Fibroblast of lung (primary cell): Measurements from ENCODE around the gene TAMALIN. TPM values are rescaled to one million over a fixed set of nuclear protein-coding genes. Genes with fewer than 3 reads are reported as not detected.

Experiments
- DNase-seq, 2 donors: peaks; one replicate each; pipeline versions ENCODE4 v3.0.0 to v3.0.0-alpha.2; 2010; ENCODE audit warnings: low read depth in 2 of 2
- H2AFZ ChIP-seq: 2 replicates; pipeline ENCODE4 v1.5.1; 2012; ENCODE audit warnings: low read length, control low read depth, inconsistent platforms
- H3K27ac ChIP-seq: 2 replicates; pipeline ENCODE4 v1.5.1; 2011; ENCODE audit warnings: low read length, control low read depth; ENCODE audit not compliant: insufficient read depth
- H3K27me3 ChIP-seq: 2 replicates; pipeline ENCODE4 v1.5.1; 2011; ENCODE audit warnings: mild to moderate bottlenecking, low read length; ENCODE audit not compliant: control insufficient read depth, insufficient read depth
- H3K36me3 ChIP-seq: 2 replicates; pipeline ENCODE4 v1.5.1; 2011; ENCODE audit warnings: low read length; ENCODE audit not compliant: control insufficient read depth, insufficient read depth
- H3K4me1 ChIP-seq: 2 replicates; pipeline ENCODE4 v1.5.1; 2011; ENCODE audit warnings: low read length; ENCODE audit not compliant: control insufficient read depth, insufficient read depth; ENCODE audit errors: extremely low read depth
- H3K4me2 ChIP-seq: 2 replicates; pipeline ENCODE4 v1.5.1; 2011; ENCODE audit warnings: low read length, control low read depth; ENCODE audit not compliant: insufficient read depth; ENCODE audit errors: extremely low read depth
- H3K4me3 ChIP-seq, 4 experiments: fragments of 200-600 bp in 1 of 4; sonication (generic) in 1 of 4; replicated peaks in 1 of 4; 2 replicates each; pipeline ENCODE4 v1.5.1; 2011 to 2016; ENCODE audit warnings: low read length in 4 of 4, low read depth in 3 of 4, mild to moderate bottlenecking in 3 of 4, control low read depth in 2 of 4, inconsistent platforms in 1 of 4, mixed read lengths in 1 of 4; ENCODE audit not compliant: insufficient read depth in 1 of 4; ENCODE audit errors: control extremely low read depth in 1 of 4
- H3K79me2 ChIP-seq: 2 replicates; pipeline ENCODE4 v1.5.1; 2012; ENCODE audit warnings: mild to moderate bottlenecking, low read length, inconsistent platforms; ENCODE audit not compliant: control insufficient read depth, insufficient read depth
- H3K9ac ChIP-seq: 2 replicates; pipeline ENCODE4 v1.5.1; 2011; ENCODE audit warnings: mild to moderate bottlenecking, low read length, control low read depth; ENCODE audit not compliant: insufficient read depth
- H3K9me3 ChIP-seq: 2 replicates; pipeline ENCODE4 v1.5.1; 2012; ENCODE audit warnings: low read depth, low read length; ENCODE audit not compliant: control insufficient read depth, insufficient read depth
- H4K20me1 ChIP-seq: 2 replicates; pipeline ENCODE4 v1.5.1; 2011; ENCODE audit warnings: low read length; ENCODE audit not compliant: control insufficient read depth, insufficient read depth; ENCODE audit errors: extremely low read depth
- CTCF ChIP-seq, 2 donors: IDR thresholded peaks in 1 of 2; conservative IDR thresholded peaks in 1 of 2; 1 replicate in 1 of 2; 2 replicates in 1 of 2; pipeline ENCODE4 v1.5.1; 2011 to 2012; ENCODE audit warnings: low read length in 2 of 2, control low read depth in 1 of 2, inconsistent platforms in 1 of 2, low read depth in 1 of 2, mild to moderate bottlenecking in 1 of 2
- EZH2 ChIP-seq: IDR thresholded peaks from 2 replicates; pipeline ENCODE4 v1.5.1; 2012; ENCODE audit warnings: low read length, control low read depth, mild to moderate bottlenecking; ENCODE audit errors: missing control alignments
- polyA plus RNA-seq, 2 donors: library from polyadenylated mRNA; depleted of rRNA in 1 of 2; stranded (reverse) in 1 of 2; unstranded in 1 of 2; fragments of >200 nt; gene quantifications; 2 replicates each; pipeline ENCODE4 v1.2.1, GENCODE V29; 2011 to 2012; ENCODE audit warnings: missing spikeins in 1 of 2
- total RNA-seq: library from RNA; depleted of rRNA; stranded (reverse); fragments of >200 nt; gene quantifications from 2 replicates; pipeline ENCODE4 v1.2.1, GENCODE V29; 2014

The TAMALIN gene
- total and polyA plus RNA-seq, 2 donors (not counting 1 experiment from before 2014, with no cell fraction given), result 5.3 to 12.1 TPM

DNA sequence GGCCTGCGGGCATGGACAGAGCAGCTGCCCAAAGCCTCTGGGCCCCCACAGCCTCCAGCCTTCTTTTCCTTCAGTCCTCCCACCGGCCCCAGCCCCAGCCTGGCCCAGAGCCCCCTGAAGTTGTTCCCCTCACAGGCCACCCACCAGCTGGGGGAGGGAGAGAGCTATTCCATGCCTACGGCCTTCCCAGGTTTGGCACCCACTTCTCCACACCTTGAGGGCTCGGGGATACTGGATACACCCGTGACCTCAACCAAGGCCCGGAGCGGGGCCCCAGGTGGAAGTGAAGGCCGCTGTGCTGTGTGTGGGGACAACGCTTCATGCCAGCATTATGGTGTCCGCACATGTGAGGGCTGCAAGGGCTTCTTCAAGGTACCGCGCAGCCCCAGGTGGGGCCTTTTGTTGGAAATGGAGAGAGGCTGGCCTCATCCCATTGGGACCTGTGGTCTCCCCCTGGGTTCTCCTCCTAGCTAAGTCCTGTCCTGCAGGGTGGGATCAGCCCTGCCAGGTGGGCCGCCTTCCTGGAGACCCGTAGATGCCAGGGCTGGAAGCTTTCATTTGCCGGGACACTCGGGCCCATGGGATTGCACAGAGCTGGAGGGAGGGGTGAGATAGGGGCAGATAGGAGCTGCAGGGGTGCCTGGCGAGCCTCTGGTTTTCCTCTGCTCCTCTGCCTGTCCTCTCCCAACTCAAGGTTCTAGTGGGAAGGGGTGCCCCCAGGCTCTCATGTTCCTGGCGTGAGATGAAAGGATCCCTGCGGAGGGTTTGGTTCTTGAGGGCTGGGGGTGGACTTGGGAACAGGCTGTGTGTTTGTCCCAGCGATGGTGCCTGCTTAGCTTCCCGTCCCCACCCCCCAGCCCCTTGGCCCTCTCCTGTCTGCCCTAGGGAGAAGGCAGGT is 48.3 kb downstream of the TAMALIN start:
- Histone ChIP-seq H3K9ac (no peak overlapping the region), H3K36me3 (peaks cover 10% of the 10 kb centered on the region), H2AFZ (no peak overlapping the region), H3K4me2 (no peak overlapping the region), H3K9me3 (no peaks in the 10 kb centered on the region), H3K27ac (no peak overlapping the region), H3K27me3 (no peaks in the 10 kb centered on the region), H4K20me1 (no peaks in the 10 kb centered on the region), H3K79me2 (no peaks in the 10 kb centered on the region), H3K4me3 (no peak overlapping the region), H3K4me1 (peaks cover 8% of the 10 kb centered on the region)
- peak in 1 of 2 donors; percentile 15 for DNase-seq
- TF ChIP-seq CTCF (conservative IDR thresholded peaks at IDR 0.05 in 1 of 2, IDR thresholded peaks at IDR 0.05 in 1 of 2; ENCODE audit: low read depth in 1 of 2, low read length in 2 of 2) (no peak), EZH2 (no peak)

DNA sequence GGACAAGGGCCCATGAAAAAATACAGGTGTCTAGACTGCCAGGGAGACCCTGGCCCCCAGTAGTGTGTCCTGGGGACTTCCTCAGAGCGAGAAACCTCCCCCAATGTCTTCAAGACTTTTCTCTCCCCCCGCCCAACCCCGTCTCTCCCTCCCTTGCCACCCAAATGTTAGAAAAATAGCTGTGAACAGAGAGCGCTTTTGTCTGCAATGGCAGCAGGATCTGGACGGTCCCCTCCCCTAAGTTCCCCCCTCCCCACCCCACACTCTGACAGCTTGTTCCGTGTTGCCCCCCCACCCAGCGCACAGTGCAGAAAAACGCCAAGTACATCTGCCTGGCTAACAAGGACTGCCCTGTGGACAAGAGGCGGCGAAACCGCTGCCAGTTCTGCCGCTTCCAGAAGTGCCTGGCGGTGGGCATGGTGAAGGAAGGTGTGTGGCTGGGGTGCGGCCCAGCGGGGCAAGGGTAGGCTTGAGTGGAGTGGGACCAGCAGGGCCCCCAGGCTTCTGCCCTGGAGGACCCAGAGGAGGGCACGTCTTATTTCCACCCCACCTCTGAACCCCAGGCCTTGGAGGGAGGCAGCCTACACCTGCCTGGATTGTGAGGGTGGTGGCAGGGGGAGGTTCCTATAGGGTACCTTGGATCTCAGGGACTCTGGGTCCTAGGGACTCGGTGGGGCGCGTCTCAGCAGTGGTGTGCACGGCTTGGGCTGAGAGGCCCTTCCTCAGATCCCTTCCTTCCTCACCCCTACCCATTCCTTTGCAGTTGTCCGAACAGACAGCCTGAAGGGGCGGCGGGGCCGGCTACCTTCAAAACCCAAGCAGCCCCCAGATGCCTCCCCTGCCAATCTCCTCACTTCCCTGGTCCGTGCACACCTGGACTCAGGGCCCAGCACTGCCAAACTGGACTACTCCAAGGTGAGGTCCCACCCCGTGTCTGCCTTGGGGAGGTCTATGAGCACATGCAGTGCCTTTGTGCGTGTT is 49.3 kb downstream of the TAMALIN start:
- TF ChIP-seq EZH2, result no peak
- TF ChIP-seq CTCF (conservative IDR thresholded peaks at IDR 0.05 in 1 of 2, IDR thresholded peaks at IDR 0.05 in 1 of 2; ENCODE audit: low read depth in 1 of 2, low read length in 2 of 2), result no peak
- H4K20me1 ChIP-seq, result no peaks in the 10 kb centered on the region
- H3K4me2 ChIP-seq, result no peak overlapping the region
- no peaks in the 10 kb centered on the region for H3K9me3 ChIP-seq
- H3K27me3 ChIP-seq, result no peaks in the 10 kb centered on the region
- peaks cover 10% of the 10 kb centered on the region for H3K36me3 ChIP-seq
- H3K4me3 ChIP-seq, result no peak overlapping the region
- H3K9ac ChIP-seq, result no peak overlapping the region
- peaks cover 2% of the 10 kb centered on the region for H3K4me1 ChIP-seq
- no peaks in the 10 kb centered on the region for H3K79me2 ChIP-seq
- H2AFZ ChIP-seq, result no peak overlapping the region
- peak in 1 of 2 donors; percentile 43 for DNase-seq
- no peak overlapping the region for H3K27ac ChIP-seq
